Measurements from ENCODE around the gene OXSR1.
A peak's percentile ranks its signal among the peaks of the same experiment; 100 is the strongest.
"Not testable (repeated sequence)": the region's sequence is repeated elsewhere in the genome, so short reads cannot be mapped to it uniquely, and the experiment has no call there.

Gene OXSR1

GRCh38 chr3:38170722-38171121 is 5.4 kb downstream of the OXSR1 start:
- H3K4me3 ChIP-seq (ENCODE audit: low read depth, low read length): no peak overlapping the region
- TF ChIP-seq, protein P1, sequence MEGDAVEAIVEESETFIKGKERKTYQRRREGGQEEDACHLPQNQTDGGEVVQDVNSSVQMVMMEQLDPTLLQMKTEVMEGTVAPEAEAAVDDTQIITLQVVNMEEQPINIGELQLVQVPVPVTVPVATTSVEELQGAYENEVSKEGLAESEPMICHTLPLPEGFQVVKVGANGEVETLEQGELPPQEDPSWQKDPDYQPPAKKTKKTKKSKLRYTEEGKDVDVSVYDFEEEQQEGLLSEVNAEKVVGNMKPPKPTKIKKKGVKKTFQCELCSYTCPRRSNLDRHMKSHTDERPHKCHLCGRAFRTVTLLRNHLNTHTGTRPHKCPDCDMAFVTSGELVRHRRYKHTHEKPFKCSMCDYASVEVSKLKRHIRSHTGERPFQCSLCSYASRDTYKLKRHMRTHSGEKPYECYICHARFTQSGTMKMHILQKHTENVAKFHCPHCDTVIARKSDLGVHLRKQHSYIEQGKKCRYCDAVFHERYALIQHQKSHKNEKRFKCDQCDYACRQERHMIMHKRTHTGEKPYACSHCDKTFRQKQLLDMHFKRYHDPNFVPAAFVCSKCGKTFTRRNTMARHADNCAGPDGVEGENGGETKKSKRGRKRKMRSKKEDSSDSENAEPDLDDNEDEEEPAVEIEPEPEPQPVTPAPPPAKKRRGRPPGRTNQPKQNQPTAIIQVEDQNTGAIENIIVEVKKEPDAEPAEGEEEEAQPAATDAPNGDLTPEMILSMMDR (IDR thresholded peaks at IDR 0.05; ENCODE audit: borderline replicate concordance, insufficient read depth, low read depth, low read length): no peak

- TF ChIP-seq, protein P1 (IDR thresholded peaks at IDR 0.05; ENCODE audit: borderline replicate concordance, insufficient read depth, low read depth, low read length): no peak
Measured at GRCh38 chr3:38171622-38172021, 6.3 kb downstream of the OXSR1 start.

DNA sequence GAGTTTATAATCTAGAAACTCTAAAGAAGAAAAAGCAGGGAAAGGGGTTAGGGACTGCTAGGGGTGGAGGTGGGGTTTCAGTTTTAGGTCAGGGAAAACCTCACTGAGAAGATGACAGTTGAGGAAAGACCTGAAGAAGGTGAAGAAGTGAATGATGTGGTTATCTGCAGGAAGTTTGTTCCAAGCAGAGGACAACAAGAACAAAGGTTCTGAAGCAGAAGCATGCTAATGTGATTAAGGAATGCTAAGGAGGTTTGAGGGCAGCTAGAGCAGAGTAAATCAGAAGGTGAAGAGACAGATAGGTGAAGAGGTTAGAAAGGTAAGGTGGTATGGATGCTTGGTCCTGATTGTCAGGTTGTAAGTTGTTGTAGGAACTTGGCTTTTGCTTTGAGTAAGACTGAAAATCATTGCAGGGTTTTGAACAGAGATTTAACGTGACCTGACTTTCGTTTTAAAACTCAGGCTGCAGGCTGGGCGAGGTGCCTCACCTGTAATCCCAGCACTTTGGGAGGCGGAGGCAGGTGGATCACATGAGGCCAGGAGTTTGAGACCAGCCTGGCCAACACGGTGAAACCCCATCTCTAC is 8.6 kb downstream of the OXSR1 start:
- H3K4me3 ChIP-seq (ENCODE audit: low read depth, low read length): peak overlapping the region; percentile 2
- TF ChIP-seq, protein P1 (IDR thresholded peaks at IDR 0.05; ENCODE audit: borderline replicate concordance, insufficient read depth, low read depth, low read length): no peak

More at GRCh38 chr3:38171622-38172021, 6.3 kb downstream of the OXSR1 start:
- no peak overlapping the region for H3K4me3 ChIP-seq (ENCODE audit: low read depth, low read length)

DNA sequence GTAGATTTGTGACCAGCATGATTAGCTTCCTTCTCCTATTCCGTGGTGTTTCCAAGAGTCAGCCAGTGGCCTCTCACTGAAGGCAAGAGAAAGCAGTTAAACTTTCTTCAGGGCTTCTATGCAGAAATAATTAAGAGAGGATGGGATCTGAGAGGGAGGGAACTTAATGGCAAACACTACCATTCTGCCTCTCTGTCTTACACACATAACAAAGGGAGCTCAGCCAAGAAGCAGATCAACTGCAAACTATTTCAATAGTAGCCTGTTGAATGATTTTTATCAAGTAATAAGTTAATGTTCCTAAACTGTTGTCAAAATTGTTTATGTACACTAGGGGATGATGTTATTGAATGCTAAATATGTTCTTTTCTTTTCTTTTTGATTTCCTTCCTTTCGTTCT is 11.8 kb downstream of the OXSR1 start:
- TF ChIP-seq, protein P1 (IDR thresholded peaks at IDR 0.05; ENCODE audit: borderline replicate concordance, insufficient read depth, low read depth, low read length): no peak

GRCh38 chr3:38186781-38187180 is 21.4 kb downstream of the OXSR1 start:
- TF ChIP-seq, protein P1 (IDR thresholded peaks at IDR 0.05; ENCODE audit: borderline replicate concordance, insufficient read depth, low read depth, low read length): no peak
- H3K4me3 ChIP-seq (ENCODE audit: low read depth, low read length): no peak overlapping the region

More for the DNA sequence above, 11.8 kb downstream of the OXSR1 start:
- no peak overlapping the region for H3K4me3 ChIP-seq (ENCODE audit: low read depth, low read length)

- no peak overlapping the region for H3K4me3 ChIP-seq (ENCODE audit: low read depth, low read length)
- TF ChIP-seq, protein P1 (IDR thresholded peaks at IDR 0.05; ENCODE audit: borderline replicate concordance, insufficient read depth, low read depth, low read length): no peak
Measured at GRCh38 chr3:38190481-38190881, 25.1 kb downstream of the OXSR1 start.

DNA sequence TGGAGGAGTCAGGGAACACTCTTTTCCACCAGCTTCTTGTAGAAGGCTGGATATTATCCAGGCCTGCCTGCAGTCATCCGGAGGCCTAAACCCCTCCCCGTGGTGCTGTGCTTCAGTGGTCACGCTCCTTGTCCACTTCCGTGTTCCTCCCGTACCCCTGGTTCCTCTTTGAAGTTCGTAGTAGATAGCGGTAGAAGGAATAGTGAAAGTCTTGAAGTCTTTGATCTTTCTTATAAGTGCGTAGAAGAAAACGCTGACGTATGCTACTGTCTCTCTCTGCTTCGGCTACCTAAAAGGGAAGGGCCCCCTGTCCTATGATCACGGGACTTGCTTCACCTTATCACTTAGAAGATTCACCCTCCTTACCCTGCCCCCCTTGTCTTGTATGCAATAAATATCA is 37.6 kb downstream of the OXSR1 start:
- not testable (repeated sequence) for H3K4me3 ChIP-seq (ENCODE audit: low read depth, low read length)
